Mucosa of descending colon (tissue), 3 donors: ENCODE results near the gene MED13L. TPM values are rescaled to one million over a fixed set of nuclear protein-coding genes. Genes with fewer than 3 reads are reported as not detected.

Experiments used
- ATAC-seq: fragments of 200-7000 bp; cut with Tn5 transposase; one replicate; pipeline ENCODE4 v1.9.1; 2020; ENCODE audit warnings: mild to moderate bottlenecking, moderate library complexity
- DNase-seq, 3 donors: peaks; one replicate each; pipeline ENCODE4 v3.0.0-alpha.2; 2020
- H3K36me3 ChIP-seq: fragments of 200-600 bp; one replicate; pipeline ENCODE4 v1.8.0; 2021; ENCODE audit warnings: low read depth, mild to moderate bottlenecking
- H3K4me1 ChIP-seq: fragments of 200-600 bp; one replicate; pipeline ENCODE4 v1.8.0; 2021; ENCODE audit warnings: low read depth, mild to moderate bottlenecking
- H3K4me3 ChIP-seq: fragments of 200-600 bp; one replicate; pipeline ENCODE4 v1.8.0; 2021; ENCODE audit warnings: mild to moderate bottlenecking
- H3K9me3 ChIP-seq: fragments of 200-600 bp; one replicate; pipeline ENCODE4 v1.8.0; 2021; ENCODE audit warnings: mild to moderate bottlenecking
- intact Hi-C, 2 donors: fragments of 100-400 bp; cut with DNase I in 1 of 2; cut with micrococcal nuclease in 1 of 2; formaldehyde crosslinking; loops; one replicate each; pipeline versions ENCODE4 v1.11.0 to v1.11.1; 2022; cut with DNase I, micrococcal nuclease
- total RNA-seq, 3 donors: library from RNA; stranded (reverse); fragmentation: NEBNext Ultra II Directional in 2 of 3; extraction: Animal tissue kit (Norgen Biotek cat#: 25700) in 2 of 3; gene quantifications; one replicate each; pipeline versions ENCODE4 v1.2.1 to v1.2.4, GENCODE V29; 2021 to 2023
- TF ChIP-seq, protein P1 (sequence below): fragments of 200-600 bp; IDR thresholded peaks from one replicate; pipeline ENCODE4 v1.8.0; 2022; ENCODE audit warnings: antibody characterized with exemption, mild to moderate bottlenecking
- donor health status: DM: no; HTN: no; CAD: no; lungs with moderate emphysema.
- donor health status: DM: no; HTN: no; CAD: no.
- donor health status: DM: no; HTN: yes; CAD: no.

Gene MED13L
- total RNA-seq, 3 donors from 2014 or later: 96.9 to 165 (median 135) TPM

DNA sequence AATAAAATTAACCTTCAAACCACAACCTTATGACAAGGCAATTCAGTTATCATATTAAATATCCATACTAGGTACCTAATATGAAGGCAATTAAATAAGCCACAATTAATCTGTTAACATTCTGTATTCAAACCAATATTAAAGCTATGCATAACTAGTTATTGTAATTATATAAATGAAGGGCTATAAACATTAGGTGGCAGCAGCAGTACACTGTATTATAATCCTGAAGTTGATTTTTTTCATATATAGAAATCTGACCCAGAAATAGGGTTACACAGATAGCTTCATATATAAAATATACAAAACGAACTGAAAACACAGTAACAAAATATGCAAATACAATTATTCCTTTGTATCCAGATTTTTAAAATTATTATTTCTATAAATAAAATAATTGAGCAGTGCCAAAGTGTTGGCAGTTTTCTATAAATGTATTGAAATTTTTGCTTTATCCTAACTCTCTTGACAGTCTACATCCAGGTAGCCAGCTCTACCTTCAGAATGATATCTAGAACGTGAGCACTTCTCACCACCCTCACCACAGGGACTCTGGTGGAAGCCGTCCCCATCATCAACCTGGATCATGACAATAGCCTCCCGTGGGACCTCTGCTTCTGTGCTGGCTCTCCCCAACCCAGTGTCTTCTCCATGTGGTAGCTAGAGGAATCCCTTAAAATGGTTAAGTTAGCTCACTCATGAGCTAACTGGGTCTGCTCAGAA, 136.2 kb downstream of the MED13L start:
- H3K36me3 ChIP-seq: no peaks in the 10 kb centered on the region
- TF ChIP-seq, protein P1, sequence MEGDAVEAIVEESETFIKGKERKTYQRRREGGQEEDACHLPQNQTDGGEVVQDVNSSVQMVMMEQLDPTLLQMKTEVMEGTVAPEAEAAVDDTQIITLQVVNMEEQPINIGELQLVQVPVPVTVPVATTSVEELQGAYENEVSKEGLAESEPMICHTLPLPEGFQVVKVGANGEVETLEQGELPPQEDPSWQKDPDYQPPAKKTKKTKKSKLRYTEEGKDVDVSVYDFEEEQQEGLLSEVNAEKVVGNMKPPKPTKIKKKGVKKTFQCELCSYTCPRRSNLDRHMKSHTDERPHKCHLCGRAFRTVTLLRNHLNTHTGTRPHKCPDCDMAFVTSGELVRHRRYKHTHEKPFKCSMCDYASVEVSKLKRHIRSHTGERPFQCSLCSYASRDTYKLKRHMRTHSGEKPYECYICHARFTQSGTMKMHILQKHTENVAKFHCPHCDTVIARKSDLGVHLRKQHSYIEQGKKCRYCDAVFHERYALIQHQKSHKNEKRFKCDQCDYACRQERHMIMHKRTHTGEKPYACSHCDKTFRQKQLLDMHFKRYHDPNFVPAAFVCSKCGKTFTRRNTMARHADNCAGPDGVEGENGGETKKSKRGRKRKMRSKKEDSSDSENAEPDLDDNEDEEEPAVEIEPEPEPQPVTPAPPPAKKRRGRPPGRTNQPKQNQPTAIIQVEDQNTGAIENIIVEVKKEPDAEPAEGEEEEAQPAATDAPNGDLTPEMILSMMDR: no peak
- no peaks in the 10 kb centered on the region for H3K9me3 ChIP-seq
- intact Hi-C loops: no loop called here
- ATAC-seq (no peak), DNase-seq (no peak)
- H3K4me1 ChIP-seq: peaks cover 15% of the 10 kb centered on the region
- H3K4me3 ChIP-seq: no peak overlapping the region

DNA sequence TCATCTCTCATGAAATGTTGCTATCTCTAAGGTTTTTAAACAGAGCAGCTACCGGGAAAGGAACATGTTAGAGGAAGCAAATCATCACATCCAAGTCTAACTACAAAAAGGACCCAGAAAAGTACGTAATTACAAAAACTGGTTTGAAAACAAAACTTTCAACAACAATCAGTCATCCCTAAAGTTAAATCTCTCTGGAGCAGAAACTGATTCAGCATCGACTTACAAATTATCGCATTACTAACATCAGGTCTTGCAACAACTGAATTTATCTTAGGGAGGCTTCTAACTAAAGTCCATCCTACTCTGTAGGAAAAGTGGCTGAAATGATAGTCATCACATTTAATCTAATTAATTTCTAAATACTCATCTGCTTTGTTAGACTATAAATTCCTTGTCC, 137.0 kb downstream of the MED13L start:
- DNase-seq (no peak), ATAC-seq (no peak)
- H3K9me3 ChIP-seq: no peaks in the 10 kb centered on the region
- TF ChIP-seq, protein P1: no peak
- H3K4me1 ChIP-seq: peaks cover 21% of the 10 kb centered on the region
- H3K4me3 ChIP-seq: no peak overlapping the region
- no peaks in the 10 kb centered on the region for H3K36me3 ChIP-seq
- intact Hi-C loops: no loop called here

DNA sequence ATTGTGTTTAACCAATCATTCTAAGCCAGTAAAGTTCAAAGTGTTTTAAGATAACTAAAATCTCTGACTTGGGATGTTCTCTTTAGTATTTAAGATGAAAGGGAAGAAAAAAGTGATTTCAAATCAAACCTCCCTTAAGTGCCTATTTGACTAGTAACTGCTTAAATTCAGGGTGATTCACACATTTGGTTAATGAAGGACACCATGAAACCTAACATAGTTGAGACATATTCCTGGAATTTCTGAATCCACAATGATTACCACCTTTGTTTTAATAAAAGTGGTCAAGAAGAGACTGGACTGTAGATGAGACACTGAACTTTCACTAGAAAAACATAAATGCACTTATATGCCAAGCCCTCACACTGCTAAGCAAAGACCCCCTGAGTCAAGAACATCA, 138.7 kb downstream of the MED13L start:
- H3K36me3 ChIP-seq: no peaks in the 10 kb centered on the region
- TF ChIP-seq, protein P1: no peak
- ATAC-seq: no peak
- intact Hi-C loops: no loop called here
- H3K9me3 ChIP-seq: no peaks in the 10 kb centered on the region
- H3K4me3 ChIP-seq: no peak overlapping the region
- peaks cover 23% of the 10 kb centered on the region for H3K4me1 ChIP-seq
- DNase-seq: no peak

DNA sequence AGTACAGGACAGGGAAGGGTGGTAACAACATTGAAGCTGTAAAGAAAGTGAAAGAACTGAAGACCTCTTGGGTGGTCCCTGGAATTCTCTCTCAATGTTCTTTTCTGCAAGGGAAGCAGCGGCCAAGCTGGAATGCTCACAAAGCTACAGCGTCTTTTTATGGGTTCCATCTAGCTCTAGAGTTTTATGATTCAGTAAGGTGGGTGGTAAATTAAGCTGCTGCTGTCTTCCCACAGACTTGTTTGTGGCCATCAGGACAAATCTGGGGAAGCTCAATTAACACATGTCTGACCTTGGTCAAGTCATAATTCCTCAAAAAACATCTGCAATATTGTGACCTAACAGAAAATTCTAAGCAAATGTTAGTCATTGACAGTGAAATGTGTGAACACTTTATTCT, 139.1 kb downstream of the MED13L start:
- peaks cover 26% of the 10 kb centered on the region for H3K4me1 ChIP-seq

DNA sequence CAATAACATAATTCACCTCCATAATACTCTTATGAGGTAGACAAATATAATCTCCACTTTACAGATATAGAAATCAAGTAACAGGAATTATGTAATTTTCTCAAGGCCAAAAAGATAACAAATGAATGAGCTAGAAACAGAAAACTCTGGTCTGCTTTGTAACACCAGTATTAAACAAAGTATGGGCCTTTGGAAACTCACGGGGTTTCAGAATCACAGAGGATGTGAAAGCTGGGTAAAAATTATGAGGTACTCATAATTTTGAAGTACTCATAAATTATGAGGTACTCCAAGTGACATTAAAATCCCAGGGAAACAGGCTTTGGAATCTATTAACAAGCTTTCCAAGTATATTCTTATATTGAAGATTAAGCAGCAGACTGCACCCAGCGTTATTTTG, 140.2 kb downstream of the MED13L start:
- DNase-seq: no peak
- intact Hi-C loops: no loop called here
- Histone ChIP-seq H3K9me3 (no peaks in the 10 kb centered on the region), H3K4me1 (peaks cover 27% of the 10 kb centered on the region), H3K4me3 (no peak overlapping the region), H3K36me3 (no peaks in the 10 kb centered on the region)
- TF ChIP-seq, protein P1: no peak
- ATAC-seq: no peak

More for the DNA sequence above, 139.1 kb downstream of the MED13L start:
- intact Hi-C loops: no loop called here
- H3K36me3 ChIP-seq: no peaks in the 10 kb centered on the region
- TF ChIP-seq, protein P1: no peak
- no peak for ATAC-seq
- no peak for DNase-seq
- H3K9me3 ChIP-seq: no peaks in the 10 kb centered on the region
- no peak overlapping the region for H3K4me3 ChIP-seq

DNA sequence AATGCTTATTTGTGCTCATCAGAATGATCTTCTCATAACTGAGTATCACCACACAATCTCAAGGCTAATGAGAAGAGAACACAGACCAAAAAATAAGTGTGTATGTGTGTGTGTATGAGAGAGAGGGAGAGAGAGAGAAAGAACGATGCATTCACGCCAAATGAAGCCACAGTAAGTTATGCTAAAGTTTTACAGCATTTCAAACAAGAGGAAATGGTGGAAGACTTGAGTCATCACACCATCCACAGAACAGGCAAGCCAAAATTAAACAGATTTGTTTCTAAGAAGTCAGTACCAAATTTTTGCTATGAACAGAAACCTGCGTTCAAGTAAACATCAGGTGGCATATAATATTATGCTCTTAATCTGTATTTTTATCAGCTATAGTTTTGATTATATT, 141.2 kb downstream of the MED13L start:
- DNase-seq (no peak), ATAC-seq (no peak)
- intact Hi-C loops: no loop called here
- H3K4me3 ChIP-seq: no peak overlapping the region
- TF ChIP-seq, protein P1: no peak
- peaks cover 30% of the 10 kb centered on the region for H3K4me1 ChIP-seq
- H3K9me3 ChIP-seq: no peaks in the 10 kb centered on the region
- no peaks in the 10 kb centered on the region for H3K36me3 ChIP-seq
